ENCODE results near the gene MAPK10.

GRCh38 chr4:86272669-86273068 is 87.2 kb downstream of the MAPK10 start:
- TF ChIP-seq CTCF (IDR thresholded peaks at IDR 0.05; ENCODE audit: low read depth, low read length, missing input control): no peak
- TF ChIP-seq EGR1 (IDR thresholded peaks at IDR 0.05; ENCODE audit: low read depth in 2 of 2): no peak
- no peak for TF ChIP-seq FOXA2 (IDR thresholded peaks at IDR 0.05)
- TF ChIP-seq TAF1 (conservative IDR thresholded peaks at IDR 0.05): no peak
- TF ChIP-seq MAX (IDR thresholded peaks at IDR 0.05): no peak
- no peak for TF ChIP-seq FOXA1 (IDR thresholded peaks at IDR 0.05)
- no peak for TF ChIP-seq JUND (IDR thresholded peaks at IDR 0.05)
- TF ChIP-seq RXRA (IDR thresholded peaks at IDR 0.05): no peak
- TF ChIP-seq ZBTB33 (IDR thresholded peaks at IDR 0.05): no peak
- no peak for TF ChIP-seq REST (IDR thresholded peaks at IDR 0.05)
- TF ChIP-seq SP1 (IDR thresholded peaks at IDR 0.05): no peak
- TF ChIP-seq GABPA (IDR thresholded peaks at IDR 0.05 in 1 of 2, conservative IDR thresholded peaks at IDR 0.05 in 1 of 2): no peak
- no peak for TF ChIP-seq YY1 (IDR thresholded peaks at IDR 0.05)
- no peak for TF ChIP-seq RAD21 (IDR thresholded peaks at IDR 0.05)

Data from liver (tissue), 3 donors.